Dendritic cell treated with granulocyte-macrophage colony-stimulating factor and Interleukin-4, amounts not matched to agents 40 ng/mL and 50 ng/mL, for 4 days (primary cell): ENCODE results near the gene HARBI1.

Experiments
- H3K27ac Mint-ChIP-seq: one replicate; pipeline ENCODE4 v1.8.0; 2022; ENCODE audit warnings: mild to moderate bottlenecking, mixed read lengths
- H3K27me3 Mint-ChIP-seq: one replicate; pipeline ENCODE4 v1.8.0; 2022; ENCODE audit warnings: mild to moderate bottlenecking, mixed read lengths
- H3K36me3 Mint-ChIP-seq: one replicate; pipeline ENCODE4 v1.8.0; 2022; ENCODE audit warnings: low read depth, mixed read lengths
- H3K4me1 Mint-ChIP-seq: one replicate; pipeline ENCODE4 v1.8.0; 2022; ENCODE audit warnings: low read depth, mixed read lengths
- H3K4me3 Mint-ChIP-seq: one replicate; pipeline ENCODE4 v1.8.0; 2022; ENCODE audit warnings: mild to moderate bottlenecking, moderate library complexity, mixed read lengths
- H3K9me3 Mint-ChIP-seq: one replicate; pipeline ENCODE4 v1.8.0; 2022; ENCODE audit warnings: mixed read lengths
- intact Hi-C: fragments of 100-400 bp; cut with micrococcal nuclease; formaldehyde crosslinking; loops from one replicate; pipeline ENCODE4 v1.15.0; 2022

Gene HARBI1

DNA sequence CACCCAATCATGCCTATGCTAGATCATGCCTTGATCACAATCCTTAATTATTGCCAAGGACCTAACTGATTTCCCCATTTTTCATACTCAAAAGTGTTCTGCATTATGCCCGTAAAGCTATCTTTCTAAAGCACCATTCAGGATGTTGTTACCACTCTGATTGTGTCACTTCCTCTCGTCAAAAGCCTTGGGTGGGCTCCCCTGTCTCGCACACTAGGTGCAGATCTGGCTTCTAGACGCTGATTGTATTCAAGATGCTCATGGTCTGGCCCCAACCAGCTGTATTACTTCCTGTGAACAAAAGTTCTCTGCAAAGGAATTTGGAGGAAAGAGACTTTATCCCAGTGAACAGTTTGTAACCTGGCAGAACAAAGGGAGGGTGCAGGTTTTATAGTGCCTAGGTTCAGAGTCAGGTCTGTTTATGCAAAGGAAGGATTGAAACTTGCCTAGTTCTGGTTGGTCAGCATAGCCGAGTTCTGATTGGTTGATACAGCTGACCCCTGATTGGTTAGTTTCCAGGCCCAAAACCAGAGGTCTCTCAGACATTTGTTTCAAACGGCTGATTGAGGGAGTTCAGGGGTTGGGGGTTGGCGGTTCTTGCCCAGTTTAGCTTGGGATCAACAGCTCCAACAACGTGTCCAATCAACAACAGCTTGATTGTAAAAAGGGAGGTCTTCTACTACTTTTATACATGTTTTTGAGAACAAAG is 25.8 kb upstream of the HARBI1 start:
- H3K4me1 Mint-ChIP-seq, result peaks cover 12% of the 10 kb centered on the region
- H3K9me3 Mint-ChIP-seq, result peaks cover 13% of the 10 kb centered on the region
- intact Hi-C loops, result no loop called here
- H3K4me3 Mint-ChIP-seq, result no peak overlapping the region
- peaks cover 89% of the 10 kb centered on the region for H3K36me3 Mint-ChIP-seq
- no peaks in the 10 kb centered on the region for H3K27me3 Mint-ChIP-seq
- no peak overlapping the region for H3K27ac Mint-ChIP-seq

DNA sequence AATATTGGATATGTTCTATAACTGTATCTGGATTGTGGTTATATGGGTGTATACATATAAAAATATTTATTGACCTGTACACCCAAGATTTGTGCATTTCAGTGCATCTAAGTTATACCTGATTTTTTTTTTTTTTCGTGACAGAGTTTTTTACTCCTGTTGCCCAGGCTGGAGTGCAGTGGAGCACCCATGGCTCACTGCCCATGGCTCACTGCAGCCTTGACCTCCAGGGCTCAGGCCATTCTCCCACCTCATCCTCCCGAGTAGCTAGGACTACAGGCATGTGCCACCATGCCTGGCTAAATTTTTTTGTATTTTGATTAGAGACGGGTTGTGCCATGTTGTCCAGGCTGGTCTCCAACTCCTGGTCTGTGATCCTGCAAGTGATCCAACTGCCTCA is 24.6 kb upstream of the HARBI1 start:
- peak overlapping the region; percentile 26 for H3K27ac Mint-ChIP-seq
- no peaks in the 10 kb centered on the region for H3K27me3 Mint-ChIP-seq
- peaks cover 12% of the 10 kb centered on the region for H3K4me1 Mint-ChIP-seq
- peaks cover 13% of the 10 kb centered on the region for H3K9me3 Mint-ChIP-seq
- H3K36me3 Mint-ChIP-seq, result peaks cover 86% of the 10 kb centered on the region
- H3K4me3 Mint-ChIP-seq, result no peak overlapping the region
- intact Hi-C loops, result no loop called here

DNA sequence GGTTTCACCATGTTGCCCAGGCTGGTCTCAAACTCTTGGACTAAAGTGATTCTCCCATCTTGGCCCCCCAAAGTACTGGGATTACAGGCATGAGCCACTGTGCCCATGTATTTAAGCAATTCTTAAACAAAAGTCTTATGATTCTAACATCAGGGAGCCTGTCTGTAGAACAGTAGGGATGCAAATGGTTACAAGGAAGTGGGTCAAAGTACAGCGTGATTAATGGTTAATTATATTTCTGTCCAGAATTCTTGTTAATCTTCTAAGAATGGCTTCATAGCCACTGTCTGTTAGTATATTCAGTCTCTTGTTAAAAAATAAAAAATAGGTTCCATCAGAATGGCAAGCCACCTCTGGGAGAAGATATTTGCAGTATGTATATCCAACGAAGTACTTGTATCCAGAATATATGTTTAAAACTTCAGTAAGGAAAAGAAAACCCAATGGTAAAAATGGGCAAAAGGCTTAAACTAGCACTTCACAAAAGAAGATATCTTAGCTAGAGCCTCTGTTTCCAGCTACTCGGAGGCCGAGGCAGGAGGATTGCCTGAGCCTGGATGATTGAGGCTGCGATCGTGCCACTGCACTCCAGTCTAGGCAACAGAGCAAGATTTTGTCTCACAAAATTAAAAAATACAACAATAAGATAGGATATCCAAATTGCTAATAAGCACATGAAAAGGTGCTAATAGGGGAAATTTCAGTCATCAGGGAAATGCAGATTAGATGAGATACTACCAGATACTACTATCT is 23.2 kb upstream of the HARBI1 start:
- H3K27me3 Mint-ChIP-seq, result no peaks in the 10 kb centered on the region
- intact Hi-C loops, result no loop called here
- no peak overlapping the region for H3K27ac Mint-ChIP-seq
- H3K4me3 Mint-ChIP-seq, result no peak overlapping the region
- H3K4me1 Mint-ChIP-seq, result peaks cover 12% of the 10 kb centered on the region
- peaks cover 86% of the 10 kb centered on the region for H3K36me3 Mint-ChIP-seq
- peaks cover 13% of the 10 kb centered on the region for H3K9me3 Mint-ChIP-seq

DNA sequence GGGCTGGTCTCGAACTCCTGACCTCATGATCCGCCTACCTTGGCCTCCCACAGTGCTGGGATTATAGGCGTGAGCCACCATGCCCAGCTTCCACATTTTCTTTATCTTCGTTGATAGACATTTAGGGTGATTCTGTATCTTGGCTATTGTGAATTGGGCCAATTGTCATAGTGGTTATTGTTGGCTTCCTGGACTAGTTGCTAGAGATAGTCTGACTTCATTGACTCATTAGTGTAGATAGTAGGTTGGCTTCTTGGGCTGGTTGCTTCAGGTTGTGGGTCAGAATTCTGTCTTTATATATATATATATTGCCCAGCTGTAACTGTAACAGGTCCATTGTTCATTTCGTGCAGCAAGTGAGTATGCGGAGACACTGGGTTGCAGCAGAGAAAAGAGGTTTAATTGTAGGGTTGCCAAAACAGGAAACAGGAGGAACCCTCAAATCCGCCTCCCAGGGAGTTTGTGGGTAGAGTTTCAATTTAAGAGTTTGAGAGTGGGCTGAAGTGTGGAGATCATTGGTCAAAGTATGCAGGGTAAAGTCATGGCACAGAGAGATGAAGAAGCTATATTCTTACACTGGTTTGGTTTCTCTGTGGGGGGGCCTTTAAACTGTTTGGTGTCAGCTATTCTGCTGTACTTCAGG is 22.3 kb upstream of the HARBI1 start:
- Mint-ChIP-seq H3K4me3 (no peak overlapping the region), H3K4me1 (peaks cover 12% of the 10 kb centered on the region), H3K9me3 (peaks cover 13% of the 10 kb centered on the region), H3K27ac (no peak overlapping the region), H3K27me3 (no peaks in the 10 kb centered on the region), H3K36me3 (peaks cover 86% of the 10 kb centered on the region)
- intact Hi-C loops, result no loop called here

DNA sequence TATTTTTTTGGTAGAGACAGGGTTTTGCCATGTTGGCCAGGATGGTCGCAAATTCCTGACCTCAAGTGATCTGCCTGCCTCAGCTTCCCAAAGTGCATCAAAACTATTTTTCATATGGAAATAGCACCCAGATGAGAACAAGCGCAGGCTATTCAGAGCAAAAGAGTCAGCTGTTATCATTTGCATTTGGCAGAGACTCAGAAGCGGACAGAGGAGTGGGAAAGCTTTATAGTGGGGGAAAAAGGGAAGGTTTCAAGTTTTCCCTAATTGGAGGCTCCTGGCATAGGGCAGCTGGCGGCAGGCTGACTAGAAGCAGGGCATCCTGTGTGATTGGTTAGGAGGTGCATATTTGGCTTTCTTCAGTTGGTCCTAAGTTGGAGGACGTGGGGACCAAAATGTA is 20.5 kb upstream of the HARBI1 start:
- peaks cover 9% of the 10 kb centered on the region for H3K9me3 Mint-ChIP-seq
- peaks cover 12% of the 10 kb centered on the region for H3K4me1 Mint-ChIP-seq
- H3K36me3 Mint-ChIP-seq, result peaks cover 86% of the 10 kb centered on the region
- no peak overlapping the region for H3K27ac Mint-ChIP-seq
- H3K27me3 Mint-ChIP-seq, result no peaks in the 10 kb centered on the region
- no peak overlapping the region for H3K4me3 Mint-ChIP-seq
- intact Hi-C loops, result no loop called here

DNA sequence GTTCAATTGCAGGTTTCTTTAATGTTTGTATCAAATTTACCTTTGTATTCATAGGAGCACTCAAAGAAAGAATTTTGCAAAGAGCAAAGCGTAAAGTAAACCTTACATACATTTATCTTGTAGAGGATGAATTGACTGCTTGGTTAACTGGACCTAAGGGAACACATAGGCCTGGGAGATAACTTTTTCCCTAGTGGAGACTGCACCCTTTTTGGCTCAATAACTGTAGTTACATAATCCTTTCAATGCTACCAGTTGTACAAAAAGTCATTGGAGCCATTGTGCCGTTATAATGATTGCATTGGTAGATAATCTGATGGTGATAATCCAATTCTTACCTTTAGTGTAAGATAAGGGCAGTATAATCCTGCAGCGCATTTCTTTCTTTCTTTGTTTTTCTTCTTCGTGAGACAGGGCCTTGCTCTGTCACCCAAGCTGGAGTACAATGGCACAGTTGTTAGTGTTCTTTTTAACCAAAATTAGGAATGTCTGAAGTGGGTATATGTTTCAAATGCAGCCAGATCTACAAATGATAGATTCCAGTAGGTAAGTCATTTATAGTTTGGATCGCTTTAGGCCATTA is 18.6 kb upstream of the HARBI1 start:
- Mint-ChIP-seq H3K4me3 (no peak overlapping the region), H3K27me3 (no peaks in the 10 kb centered on the region), H3K36me3 (peaks cover 93% of the 10 kb centered on the region), H3K27ac (no peak overlapping the region), H3K9me3 (no peaks in the 10 kb centered on the region), H3K4me1 (peaks cover 12% of the 10 kb centered on the region)
- intact Hi-C loops, result no loop called here

DNA sequence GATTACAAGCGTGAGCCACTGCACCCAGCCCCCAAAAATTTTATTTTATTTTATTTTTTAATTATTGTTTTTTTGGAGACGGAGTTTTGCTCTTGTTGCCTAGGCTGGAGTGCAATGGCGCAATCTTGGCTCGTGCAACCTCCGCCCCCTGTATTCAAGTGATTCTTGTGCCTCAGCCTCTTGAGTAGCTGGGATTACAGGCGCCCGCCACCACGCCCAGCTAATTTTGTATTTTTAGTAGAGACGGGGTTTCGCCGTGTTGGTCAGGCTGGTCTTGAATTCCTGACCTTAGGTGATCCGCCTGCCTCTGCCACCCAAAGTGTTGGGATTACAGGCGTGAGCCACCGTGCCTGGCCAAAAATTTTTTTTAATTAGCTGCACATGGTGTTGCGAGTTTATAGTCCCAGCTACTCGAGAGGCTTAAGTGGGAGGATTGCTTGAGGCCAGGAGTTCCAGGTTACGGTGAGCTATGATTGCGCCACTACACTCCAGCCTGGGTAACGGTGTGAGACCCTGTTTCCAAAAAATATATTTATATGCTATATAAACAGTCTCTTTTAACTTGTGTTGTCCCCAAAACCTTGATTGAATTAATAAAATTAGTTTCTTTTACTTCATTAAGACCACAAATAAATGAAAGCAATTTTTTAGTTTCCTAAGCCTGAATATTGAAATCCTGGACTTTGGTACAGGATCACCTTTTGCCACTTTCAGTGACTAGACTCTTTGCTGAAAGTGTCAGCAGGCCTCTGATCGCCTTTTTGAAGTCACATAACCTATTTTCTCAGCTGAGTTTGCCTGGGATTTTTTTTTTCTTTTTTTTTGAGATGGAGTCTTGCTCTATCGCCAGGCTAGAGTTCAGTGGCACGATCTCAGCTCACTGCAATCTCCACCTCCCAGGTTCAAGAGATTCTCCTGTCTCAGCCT is 16.5 kb upstream of the HARBI1 start:
- H3K27ac Mint-ChIP-seq, result no peak overlapping the region
- no peaks in the 10 kb centered on the region for H3K9me3 Mint-ChIP-seq
- intact Hi-C loops, result no loop called here
- H3K36me3 Mint-ChIP-seq, result peaks cover 94% of the 10 kb centered on the region
- H3K4me3 Mint-ChIP-seq, result no peak overlapping the region
- H3K4me1 Mint-ChIP-seq, result peaks cover 4% of the 10 kb centered on the region
- H3K27me3 Mint-ChIP-seq, result no peaks in the 10 kb centered on the region

DNA sequence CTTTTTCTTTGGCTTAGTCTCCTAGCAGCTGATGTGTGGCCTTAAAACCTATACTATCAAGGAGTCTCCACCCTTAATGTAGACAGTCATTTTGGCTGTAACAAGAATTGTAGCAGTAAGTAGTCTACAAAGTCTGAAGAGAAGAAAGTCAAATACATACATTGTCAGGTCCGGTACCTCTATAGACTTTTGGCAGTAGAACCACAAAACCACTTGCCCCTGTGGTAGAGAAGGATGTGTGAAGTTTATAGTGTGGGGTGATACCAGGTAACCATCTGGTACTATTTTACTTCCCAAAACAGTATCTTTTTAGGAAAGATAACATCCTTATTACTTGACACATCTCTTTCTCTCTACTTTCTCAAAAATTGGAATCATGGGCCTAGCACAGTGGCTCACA is 15.5 kb upstream of the HARBI1 start:
- peaks cover 93% of the 10 kb centered on the region for H3K36me3 Mint-ChIP-seq
- no peaks in the 10 kb centered on the region for H3K27me3 Mint-ChIP-seq
- intact Hi-C loops, result no loop called here
- H3K27ac Mint-ChIP-seq, result no peak overlapping the region
- no peak overlapping the region for H3K4me3 Mint-ChIP-seq
- H3K4me1 Mint-ChIP-seq, result no peaks in the 10 kb centered on the region
- H3K9me3 Mint-ChIP-seq, result no peaks in the 10 kb centered on the region

DNA sequence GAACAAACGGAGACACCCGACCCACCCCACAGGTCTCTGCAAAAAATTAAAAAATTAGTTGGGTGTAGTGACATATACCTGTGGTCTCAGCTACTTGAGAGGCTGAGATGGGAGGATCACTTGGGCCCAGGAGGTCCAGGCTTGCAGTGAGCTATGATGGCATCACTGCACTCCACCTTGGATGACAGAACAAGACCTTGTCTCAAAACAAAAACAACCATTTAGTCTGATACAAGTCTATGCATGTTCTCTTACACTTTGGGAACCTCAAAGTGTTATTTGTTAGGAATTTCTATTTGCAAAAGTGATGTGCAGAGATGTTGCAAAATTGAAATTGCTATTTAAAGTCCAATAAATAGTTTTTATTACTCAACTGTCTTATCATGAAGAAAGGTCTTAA is 14.6 kb upstream of the HARBI1 start:
- Mint-ChIP-seq H3K27me3 (no peaks in the 10 kb centered on the region), H3K4me1 (no peaks in the 10 kb centered on the region), H3K4me3 (no peak overlapping the region), H3K36me3 (peaks cover 91% of the 10 kb centered on the region), H3K27ac (no peak overlapping the region), H3K9me3 (no peaks in the 10 kb centered on the region)
- intact Hi-C loops, result no loop called here

DNA sequence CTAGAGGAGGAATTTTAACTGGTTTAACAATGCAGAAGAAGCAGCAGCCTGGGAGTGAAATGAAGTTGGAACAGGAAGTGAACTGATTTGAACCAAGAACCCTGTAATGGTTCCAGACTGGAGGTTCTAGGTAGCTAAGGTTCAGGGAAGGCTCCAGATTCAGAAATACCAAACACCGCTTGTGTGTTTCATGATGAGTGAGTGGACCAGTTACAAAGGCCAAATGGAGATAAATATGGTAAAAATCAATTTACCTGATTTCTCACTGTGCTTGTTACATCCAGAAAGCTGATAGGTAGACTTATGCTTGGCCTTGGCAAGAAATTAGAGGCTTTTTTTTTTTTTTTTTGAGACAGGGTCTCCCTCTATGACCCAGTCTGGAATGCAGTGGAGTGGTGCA is 13.2 kb upstream of the HARBI1 start:
- intact Hi-C loops, result no loop called here
- no peaks in the 10 kb centered on the region for H3K4me1 Mint-ChIP-seq
- H3K27me3 Mint-ChIP-seq, result no peaks in the 10 kb centered on the region
- H3K27ac Mint-ChIP-seq, result no peak overlapping the region
- no peak overlapping the region for H3K4me3 Mint-ChIP-seq
- no peaks in the 10 kb centered on the region for H3K9me3 Mint-ChIP-seq
- H3K36me3 Mint-ChIP-seq, result peaks cover 91% of the 10 kb centered on the region

DNA sequence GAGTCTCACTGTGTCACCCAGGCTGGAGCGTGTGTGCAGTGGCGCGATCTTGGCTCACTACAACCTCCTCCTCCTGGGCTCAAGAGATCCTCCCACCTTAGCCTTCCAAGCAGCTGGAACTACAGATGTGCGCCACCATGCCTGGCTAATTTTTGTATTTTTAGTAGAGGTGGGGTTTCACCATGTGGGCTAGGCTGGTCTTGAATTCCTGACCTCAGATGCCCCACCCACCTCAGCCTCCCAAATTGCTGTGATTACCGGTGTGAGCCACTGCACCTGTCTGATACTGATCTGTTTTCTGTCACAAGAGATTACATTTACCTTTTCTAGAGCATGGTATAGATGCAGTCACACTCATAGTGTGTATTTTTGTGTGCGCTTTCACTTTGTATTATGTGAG is 11.9 kb upstream of the HARBI1 start:
- Mint-ChIP-seq H3K36me3 (peaks cover 91% of the 10 kb centered on the region), H3K27ac (no peak overlapping the region)

DNA sequence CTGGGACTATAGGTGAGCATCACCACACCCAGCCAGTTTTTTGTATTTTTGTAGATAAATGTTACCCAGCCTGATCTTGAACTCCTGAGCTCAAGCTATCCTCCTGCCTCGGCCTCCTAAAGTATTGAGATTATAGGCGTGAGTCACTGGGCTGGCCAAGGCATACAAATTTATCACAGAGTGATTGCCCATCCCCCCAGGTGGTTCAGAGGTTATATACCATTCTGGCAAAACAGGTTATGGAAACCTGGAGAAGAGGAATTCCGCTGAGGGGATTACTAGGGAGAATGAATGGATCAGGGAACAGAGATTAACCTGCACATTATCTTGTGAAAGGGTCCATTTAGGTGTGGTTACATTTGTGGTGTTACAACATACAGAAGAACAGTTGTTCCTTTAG is 8.4 kb upstream of the HARBI1 start:
- no peaks in the 10 kb centered on the region for H3K27me3 Mint-ChIP-seq
- H3K9me3 Mint-ChIP-seq, result no peaks in the 10 kb centered on the region
- intact Hi-C loops, result no loop called here
- H3K4me1 Mint-ChIP-seq, result peaks cover 6% of the 10 kb centered on the region
- H3K4me3 Mint-ChIP-seq, result no peak overlapping the region
- peaks cover 90% of the 10 kb centered on the region for H3K36me3 Mint-ChIP-seq
- no peak overlapping the region for H3K27ac Mint-ChIP-seq

More for the DNA sequence above, 11.9 kb upstream of the HARBI1 start:
- intact Hi-C loops, result no loop called here
- Mint-ChIP-seq H3K4me1 (no peaks in the 10 kb centered on the region), H3K9me3 (no peaks in the 10 kb centered on the region), H3K4me3 (no peak overlapping the region), H3K27me3 (no peaks in the 10 kb centered on the region)

DNA sequence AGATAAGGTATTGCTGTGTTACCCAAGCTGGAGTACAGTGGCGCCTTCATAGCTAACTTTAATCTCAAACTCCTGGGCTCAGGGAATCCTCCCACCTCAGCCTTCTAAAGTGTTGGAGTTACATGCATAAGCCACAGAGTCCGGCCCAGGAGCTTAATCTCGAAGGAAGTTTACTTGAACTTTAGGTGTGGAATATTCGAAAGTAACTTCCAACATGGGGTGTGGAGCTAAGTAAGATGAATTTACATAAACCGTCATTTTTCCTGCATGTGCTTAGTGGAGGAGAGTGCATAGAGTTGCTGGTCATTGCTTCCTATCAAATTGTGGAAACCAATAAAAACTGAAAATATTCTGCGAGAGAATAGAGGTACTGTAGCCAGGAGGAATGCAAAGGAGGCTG is 1.8 kb upstream of the HARBI1 start:
- no peaks in the 10 kb centered on the region for H3K27me3 Mint-ChIP-seq
- no peak overlapping the region for H3K27ac Mint-ChIP-seq
- no peak overlapping the region for H3K4me3 Mint-ChIP-seq
- intact Hi-C loops, result no loop called here
- peaks cover 33% of the 10 kb centered on the region for H3K4me1 Mint-ChIP-seq
- H3K9me3 Mint-ChIP-seq, result no peaks in the 10 kb centered on the region
- H3K36me3 Mint-ChIP-seq, result peaks cover 55% of the 10 kb centered on the region
